Activated CD4-positive, alpha-beta T cell treated with anti-CD3 and anti-CD28 coated beads, Interleukin-10, Interleukin-2, amounts not matched to agents 100 ng/mL and 50 ng/mL, durations not matched to agents 16 hours and 8 hours (primary cell): ENCODE measurements around the gene PLCXD1.
"Not testable (repeated sequence)": the region's sequence is repeated elsewhere in the genome, so short reads cannot be mapped to it uniquely, and the experiment has no call there.

ENCODE experiments used
- DNase-seq: peaks from one replicate; pipeline ENCODE4 v3.0.0-alpha.2; 2020

PLCXD1 gene

GRCh38 chrX:295136-295535, 14.0 kb downstream of the PLCXD1 start:
- DNase-seq: no peak

DNA sequence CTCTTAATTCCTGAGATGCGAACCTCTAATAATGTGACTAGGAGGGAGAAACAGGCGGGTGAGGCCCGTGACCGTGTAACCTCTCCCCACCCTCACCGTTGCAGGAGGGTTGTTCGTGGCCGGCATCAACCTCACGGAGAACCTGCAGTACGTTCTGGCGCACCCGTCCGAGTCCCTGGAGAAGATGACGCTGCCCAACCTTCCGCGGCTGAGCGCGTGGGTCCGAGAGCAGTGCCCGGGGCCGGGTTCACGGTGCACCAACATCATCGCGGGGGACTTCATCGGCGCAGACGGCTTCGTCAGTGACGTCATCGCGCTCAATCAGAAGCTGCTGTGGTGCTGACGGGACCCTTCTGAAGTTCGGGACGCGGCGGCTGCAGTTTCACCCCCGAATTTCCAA, 17.8 kb downstream of the PLCXD1 start:
- no peak for DNase-seq

DNA sequence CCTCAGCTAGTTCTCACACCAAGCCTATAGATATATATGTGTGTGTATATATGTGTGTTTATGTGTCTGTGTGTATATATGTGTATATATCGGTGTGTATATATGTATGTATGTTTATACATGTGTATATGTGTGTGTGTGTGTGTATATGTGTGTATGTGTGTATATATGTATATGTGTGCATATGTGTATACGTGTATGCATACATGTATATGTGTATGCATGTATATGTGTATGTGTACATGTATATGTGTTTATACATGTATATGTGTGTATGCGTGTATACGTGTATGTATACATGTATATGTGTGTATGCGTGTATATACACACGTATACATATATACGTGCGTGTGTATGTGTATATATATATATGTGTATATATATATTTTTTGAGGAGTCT, 19.2 kb downstream of the PLCXD1 start:
- DNase-seq: no peak

GRCh38 chrX:302975-303374, 21.8 kb downstream of the PLCXD1 start:
- no peak for DNase-seq

DNA sequence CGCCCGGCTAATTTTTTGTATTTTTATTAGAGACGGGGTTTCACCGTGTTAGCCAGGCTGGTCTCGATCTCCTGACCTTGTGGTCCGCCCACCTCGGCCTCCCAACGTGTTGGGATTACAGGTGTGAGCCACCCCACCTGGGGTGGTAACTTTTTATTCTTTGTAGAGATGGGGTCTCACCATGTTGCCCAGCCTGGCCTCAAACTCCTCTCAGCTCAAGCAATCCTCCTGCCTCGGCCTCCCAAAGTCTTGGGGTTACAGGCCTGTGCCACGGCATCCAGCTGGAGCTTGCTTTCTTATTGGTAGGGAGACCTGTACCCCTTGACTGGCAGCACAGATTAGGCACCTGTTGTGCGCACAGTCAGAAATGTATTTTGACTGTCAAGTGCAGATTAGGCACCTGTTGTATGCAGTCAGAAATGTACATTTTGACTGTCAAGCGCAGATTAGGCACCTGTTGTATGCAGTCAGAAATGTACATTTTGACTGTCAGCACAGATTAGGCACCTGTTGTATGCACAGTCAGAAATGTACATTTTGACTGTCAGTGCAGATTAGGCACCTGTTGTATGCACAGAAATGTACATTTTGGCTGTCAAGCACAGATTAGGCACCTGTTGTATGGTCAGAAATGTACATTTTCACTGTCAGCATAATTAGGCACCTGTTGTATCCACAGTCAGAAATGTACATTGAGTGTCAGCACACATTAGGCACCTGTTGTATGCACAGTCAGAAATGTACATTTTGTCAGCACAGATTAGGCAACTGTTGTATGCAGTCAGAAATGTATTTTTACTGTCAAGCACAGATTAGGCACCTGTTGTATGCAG, 24.8 kb downstream of the PLCXD1 start:
- not testable (repeated sequence) for DNase-seq

- not testable (repeated sequence) for DNase-seq
Observed at GRCh38 chrX:306614-307251, 25.6 kb downstream of the PLCXD1 start.

DNA sequence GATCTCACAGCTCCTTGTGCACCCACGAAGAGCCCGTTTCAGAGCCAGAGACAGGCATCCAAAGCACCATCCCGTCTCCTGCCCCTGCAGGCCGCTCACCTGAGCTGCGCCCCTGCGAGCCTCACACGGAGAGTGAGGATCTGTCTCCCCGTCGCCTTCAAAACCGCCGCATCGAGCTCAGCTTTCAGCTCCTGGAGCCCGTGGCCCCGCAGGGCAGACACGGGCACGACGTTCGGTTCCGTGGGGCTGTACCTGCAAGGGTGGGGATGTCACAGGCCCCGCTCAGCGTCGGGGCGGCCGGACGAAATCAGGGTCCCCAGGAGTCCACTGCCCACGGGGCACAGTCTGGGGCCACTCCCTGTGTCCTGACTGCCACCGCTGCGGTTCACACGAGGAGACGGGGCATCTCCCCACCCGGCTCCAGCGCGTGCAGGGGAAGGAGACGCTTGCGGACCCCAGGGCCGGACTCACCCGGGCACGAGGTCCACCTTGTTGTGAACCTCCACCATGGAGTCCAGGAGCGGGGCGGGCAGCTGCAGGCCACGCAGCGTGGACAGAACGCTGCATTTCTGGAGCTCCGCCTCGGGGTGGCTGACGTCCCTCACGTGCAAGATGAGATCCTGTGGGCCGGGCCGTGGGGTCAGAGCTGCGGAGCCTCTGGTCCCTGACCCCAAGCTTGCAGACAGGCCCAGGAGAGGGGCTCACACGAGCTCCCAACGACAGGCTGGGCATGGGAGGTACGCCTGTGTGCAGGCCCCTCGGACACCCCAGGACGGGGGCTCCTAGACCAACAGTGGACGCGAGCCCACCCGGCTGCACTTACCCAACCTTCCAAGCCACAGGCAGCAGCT, 26.3 kb downstream of the PLCXD1 start:
- DNase-seq: no peak

DNA sequence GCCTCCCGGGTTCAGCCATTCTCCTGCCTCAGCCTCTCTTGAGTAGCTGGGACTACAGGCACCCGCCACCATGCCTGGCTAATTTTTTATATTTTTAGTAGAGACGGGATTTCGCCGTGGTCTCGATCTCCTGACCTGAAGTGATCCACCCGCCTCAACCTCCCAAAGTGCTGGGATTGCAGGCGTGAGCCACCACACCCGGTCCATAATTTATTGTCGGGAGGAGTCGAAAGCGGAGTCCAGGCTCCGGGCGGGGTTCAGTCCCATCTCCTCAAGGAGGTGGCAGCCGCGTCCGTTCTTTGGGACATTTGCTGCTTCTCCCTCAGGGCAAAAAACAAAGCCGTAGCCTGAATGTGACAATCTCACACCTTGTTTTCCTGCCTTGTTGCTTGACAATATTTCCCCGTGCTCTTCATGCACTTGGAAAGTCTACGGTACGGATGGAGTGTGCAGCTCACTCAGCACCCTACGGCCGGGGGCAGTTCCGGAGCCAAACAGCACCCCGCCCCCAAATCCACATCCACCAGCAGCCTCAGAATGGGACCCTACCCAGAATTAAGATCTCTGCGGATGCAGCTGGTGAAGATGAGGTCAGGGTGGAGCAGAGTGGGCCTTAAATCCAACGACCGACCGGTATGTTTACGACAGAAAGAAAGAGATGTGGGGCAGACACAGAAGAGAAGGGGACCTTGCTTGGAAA, 27.8 kb downstream of the PLCXD1 start:
- no peak for DNase-seq

DNA sequence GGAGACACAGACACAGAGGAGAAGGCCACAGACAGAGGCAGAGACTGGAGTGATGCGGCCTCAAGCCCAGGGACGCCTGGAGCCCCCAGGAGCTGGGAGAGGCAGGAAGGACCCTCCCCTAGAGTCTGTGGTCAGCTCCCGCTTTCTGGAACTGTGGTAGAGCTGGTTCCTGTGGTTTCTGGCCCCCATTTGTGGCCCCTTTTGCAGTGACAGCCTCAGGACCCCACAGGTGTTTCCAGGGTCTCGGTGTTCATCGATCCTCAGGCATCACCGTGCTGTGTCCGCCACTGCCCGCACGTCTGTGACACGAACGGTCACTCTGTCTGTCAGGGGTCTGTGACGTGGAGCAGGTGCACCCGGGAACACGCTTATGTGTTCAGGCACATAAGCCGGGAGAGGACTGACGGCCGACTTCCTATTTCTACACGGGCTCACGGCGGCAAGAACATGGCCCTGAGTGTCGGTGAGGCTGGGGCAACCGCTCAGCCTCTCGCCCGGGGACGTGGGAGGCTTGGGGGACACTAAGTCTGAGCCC, 29.5 kb downstream of the PLCXD1 start:
- no peak for DNase-seq

DNA sequence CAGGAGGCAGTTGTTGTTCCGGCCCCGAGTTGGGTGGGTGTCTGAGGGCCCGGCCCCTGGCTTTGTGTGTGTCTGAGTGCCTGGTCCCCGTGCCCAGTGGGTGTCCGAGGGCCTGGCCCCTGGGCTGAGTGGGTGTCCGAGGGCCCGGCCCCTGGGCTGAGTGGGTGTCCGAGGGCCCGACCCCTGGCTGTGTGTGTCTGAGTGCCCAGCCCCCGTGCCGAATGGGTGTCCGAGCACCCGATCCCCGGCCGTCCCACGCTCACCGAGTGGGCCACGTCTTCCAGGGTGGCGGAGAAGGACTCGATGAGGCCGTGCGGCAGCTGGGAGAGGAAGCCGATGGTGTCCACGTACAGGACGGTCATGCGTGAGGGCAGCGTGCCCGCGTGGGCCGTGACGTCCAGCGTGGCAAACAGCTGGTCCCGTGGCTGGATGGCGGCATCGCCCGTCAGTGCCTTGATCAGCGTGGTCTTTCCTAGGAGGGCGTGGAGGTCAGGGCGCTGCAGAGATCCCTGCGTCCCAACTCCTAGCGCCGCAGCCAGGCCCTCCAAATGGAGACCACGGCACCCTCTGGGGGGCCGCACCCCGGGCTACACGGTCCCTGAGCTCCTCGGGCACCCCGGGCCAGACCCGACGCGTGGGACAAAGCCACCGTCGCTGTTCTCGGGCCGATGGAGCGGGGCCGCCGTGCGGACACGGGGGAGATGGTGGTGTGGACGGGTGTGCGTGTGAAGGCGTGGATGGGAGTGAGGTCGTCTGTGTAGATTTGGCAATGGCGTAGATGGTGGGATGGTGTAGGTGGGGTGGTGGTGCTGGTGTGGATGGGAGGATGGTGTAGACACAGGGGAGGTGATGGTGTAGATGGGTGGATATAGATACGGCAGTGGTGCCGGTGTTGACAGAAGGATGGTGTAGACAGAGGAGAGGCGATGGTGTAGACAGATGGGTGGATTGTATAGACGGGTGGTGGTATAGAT, 30.3 kb downstream of the PLCXD1 start:
- DNase-seq: no peak

DNA sequence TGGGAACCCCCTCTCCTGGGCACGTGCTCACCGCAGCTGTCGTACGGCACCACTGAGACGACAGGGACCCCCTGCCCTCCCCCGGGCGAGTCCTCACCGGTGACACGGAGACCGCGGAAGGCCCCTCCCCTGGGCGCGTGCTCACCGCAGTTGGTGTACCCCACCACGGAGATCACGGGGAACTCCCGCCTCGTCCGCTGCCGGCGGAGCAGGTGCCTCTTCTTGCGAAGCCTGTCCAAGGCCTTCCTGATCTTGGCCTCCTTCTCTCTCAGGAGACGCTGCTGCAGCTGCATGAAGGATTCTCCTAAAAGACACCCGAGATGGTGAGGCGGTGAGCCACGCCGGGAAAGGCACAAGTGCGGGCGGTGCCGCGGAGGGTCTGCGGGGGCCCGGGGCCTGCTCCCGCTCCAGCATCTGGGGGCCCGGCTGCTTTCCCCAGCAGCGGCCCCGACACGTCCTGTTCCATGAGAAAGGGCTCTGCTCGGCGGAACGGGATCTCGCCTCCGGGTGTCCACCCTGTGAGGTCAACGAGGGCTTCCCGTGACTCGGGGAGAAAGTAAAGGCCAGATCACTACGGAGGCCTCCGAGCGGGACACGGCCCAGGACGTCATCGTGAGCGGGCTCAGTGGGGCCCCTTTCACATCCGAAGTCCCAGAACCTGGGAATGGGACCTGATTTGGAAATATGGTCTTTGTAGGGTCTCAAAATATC, 31.6 kb downstream of the PLCXD1 start:
- DNase-seq: no peak

DNA sequence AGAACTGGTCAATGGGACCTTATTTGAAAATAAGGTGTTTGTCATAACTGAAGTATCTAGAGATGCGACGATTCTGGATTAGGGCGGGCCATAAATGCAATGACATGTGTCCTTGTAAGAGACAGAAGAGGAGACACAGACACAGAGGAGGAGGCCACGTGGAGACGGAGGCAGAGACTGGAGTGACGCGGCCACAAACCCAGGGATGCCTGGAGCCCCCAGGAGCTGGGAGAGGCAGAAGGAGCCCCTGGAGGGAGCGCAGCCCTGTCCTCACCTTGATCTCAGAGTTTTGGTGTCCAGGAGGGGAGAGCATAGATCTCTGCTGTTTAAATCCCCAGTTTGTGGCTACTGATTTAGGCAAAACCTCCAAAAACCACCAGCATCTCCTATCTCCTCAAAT, 32.4 kb downstream of the PLCXD1 start:
- no peak for DNase-seq

DNA sequence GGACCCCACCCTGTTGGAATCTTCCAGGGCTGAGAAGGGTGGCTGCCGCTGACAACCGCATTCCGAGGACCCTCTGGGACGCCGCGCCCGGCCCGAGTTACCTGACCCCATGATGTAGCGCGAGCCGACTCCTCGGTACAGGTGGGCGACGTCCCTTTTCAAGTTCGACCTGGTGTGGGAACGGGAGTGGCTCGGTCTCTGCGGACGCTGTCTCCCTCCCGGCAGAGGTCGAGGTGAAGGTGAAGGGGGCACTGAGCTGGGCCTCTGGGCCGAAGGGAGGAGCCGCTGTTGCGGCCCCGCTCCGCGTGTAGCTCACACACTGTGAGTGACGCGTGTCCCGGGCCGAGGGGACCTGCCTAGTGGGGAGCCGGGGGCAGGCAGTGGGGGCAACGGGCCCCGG, 32.9 kb downstream of the PLCXD1 start:
- no peak for DNase-seq

- DNase-seq: no peak
Observed at GRCh38 chrX:314781-315595, 33.8 kb downstream of the PLCXD1 start.

GRCh38 chrX:316351-317325, 35.5 kb downstream of the PLCXD1 start:
- no peak for DNase-seq

- DNase-seq: no peak
Observed at GRCh38 chrX:317424-318067, 36.4 kb downstream of the PLCXD1 start.

- DNase-seq: peak; percentile 98
Observed at GRCh38 chrX:318068-318738, 37.0 kb downstream of the PLCXD1 start.
